Adipose tissue (tissue), 3 donors: ENCODE data around the gene MYH9. TPM values are rescaled to one million over a fixed set of nuclear protein-coding genes. Genes with fewer than 3 reads are reported as not detected.
A peak's percentile ranks its signal among the peaks of the same experiment; 100 is the strongest.
"Not testable (repeated sequence)": the region's sequence is repeated elsewhere in the genome, so short reads cannot be mapped to it uniquely, and the experiment has no call there.

Experiments
- H3K27ac ChIP-seq: one replicate; pipeline ENCODE4 v1.5.1; 2013; ENCODE audit warnings: low read depth, low read length
- WGBS, 3 donors: extraction: QIAGEN DNeasy Blood & Tissue Kit; methylation state at CpG; one replicate each; pipeline ENCODE4 v1.1.7; 2013; 5-methylcytosine and 5-hydroxymethylcytosine counted together
- polyA plus RNA-seq, 3 donors: library from polyadenylated mRNA; stranded (reverse); fragments of 200-250 nt; gene quantifications; one replicate each; pipeline ENCODE4 v1.2.3, GENCODE V29; 2013
- donor health status: healthy with polysubstance abuse.
- donor health status: Bipolar disorder and iron deficiency.
- donor health status: healthy.

The MYH9 gene
- 100 to 1,000 TPM; 159 to 240 (median 161) TPM for polyA plus RNA-seq

DNA sequence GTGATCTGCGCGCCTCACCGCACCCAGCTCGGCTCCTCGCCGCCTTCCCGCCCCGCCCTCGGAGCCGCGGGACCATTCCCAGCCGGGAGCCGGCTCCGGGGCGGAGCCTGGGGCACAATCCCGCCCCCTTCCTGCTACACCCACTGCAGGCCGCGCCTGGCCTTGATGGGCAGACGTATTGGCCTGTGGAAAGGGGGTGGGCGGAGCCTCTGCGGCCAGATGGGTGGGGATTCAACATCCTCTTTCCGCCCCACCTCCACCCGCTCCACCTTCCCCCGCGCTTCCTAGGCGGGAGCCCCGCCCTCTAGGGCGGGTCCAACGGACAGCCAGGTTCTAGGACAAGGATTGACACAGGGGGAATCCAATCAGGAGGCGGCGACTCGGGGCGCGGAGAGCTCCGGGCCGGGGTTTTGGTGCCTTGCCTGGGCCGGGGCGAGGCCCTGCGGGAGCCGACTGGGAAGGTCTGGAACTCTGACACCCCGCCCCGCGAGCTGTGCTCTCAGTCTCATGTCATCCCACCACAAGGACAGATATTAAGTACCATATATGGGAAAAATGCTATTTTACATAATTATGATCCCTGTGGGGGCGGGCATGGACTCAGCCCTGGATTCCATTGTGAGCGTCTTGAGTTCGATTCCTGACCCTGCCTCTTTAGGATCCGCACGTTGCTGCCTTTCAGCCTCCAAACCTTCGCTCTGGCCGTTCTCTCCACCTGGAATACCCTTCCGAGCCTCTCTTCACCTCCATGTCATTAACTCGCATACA is at the start of gene MYH9:
Gene MYH9 (minus strand): TSS at position 9 of the 768 bp plus-strand sequence. CDS start 38,731 bp downstream, outside the sequence.
- H3K27ac ChIP-seq: peak within 1 kb of the TSS; percentile 75
- 3% methylated on average over 47 to 52 of the region's 52 CpGs for WGBS, 3 donors

DNA sequence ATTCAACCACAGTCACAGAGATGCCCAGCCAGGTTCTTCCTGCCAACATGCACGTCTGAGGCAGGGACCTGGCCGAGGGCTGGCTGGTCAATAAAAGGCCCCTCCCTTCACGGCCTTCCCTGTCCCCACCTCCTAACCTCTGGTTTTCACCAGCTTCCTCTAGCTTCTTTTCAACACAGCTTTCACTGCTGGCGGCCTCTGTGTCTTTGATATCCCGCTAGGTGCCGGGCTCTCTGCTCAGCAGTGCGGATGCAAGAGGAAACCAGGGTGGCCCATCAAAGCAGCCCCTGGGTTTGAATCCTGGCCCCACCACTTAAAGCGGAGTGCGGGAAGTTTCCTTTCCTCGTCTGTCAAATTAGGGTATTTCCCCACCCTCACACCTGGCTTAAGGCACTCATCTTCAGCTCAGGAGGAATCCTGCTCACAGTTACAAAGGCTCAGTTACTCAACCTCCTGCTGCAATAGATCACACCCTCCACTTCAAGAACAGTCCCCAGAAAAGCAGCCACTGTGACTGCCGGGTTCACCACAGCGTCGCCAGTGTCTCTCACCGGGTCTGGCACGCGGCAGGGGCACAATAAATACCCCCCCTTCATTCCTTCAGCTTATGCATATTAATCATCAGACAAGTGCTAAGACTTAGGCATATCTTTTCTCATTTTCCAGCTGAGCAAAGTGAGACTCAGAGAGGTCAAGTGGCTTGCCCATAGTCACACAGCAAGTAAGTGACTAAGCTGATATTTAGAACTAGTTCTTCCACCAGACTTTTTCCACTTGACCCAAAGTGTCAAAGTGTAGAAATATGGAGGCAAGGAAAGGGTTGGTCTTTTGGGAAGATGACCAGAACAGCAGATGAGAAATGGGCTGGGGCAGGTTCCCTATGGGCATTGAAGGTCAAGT is 48.0 kb upstream of the MYH9 start:
- no peak overlapping the region for H3K27ac ChIP-seq
- 32 to 48% (median 39%) methylated on average over 16 of the region's 16 CpGs for WGBS, 3 donors

DNA sequence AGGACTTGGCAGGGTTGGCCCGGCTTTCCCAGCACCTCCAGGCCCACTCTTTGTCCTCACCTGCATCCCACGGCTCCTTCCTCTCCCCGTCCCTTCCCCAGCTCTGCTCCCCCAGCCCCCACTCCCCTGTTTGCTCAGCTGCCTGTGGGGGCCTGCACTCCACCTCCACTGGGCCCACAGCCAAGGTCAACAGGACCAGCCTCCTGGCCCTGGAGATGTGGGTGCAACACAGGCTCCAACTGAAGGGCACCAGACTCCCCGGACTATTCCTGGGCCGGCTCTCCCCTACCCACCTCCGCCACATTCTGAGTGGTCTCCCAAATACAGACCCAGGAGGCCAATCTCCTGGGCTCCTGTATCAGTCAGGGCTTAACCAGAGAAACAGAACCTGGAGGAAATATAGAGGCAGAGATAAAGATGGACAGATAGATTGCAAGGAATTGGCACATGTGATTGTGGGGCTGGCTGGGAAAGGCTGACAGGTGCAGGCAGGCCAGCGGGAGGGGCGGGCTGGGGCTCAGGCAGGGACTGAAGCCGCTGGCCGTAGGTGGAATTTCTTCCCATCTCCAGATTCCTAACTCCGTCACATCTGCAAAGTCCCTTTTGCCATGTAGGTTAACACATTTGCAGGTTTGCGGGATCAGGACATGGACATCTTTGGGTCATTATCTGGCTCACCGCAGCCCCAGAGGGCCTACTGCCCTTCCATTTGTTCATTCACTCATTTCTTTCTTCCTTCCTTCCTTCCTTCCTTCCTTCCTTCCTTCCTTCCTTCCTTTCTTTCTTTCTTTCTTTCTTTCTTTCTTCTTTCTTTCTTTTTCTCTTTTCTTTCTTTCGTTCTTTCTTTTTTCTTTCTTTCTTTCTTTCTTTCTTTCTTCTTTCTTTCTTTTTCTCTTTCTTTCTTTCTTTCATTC is 45.8 kb upstream of the MYH9 start:
- no peak overlapping the region for H3K27ac ChIP-seq
- WGBS, 3 donors: 29 to 73% (median 70%) methylated on average over 14 of the region's 14 CpGs

DNA sequence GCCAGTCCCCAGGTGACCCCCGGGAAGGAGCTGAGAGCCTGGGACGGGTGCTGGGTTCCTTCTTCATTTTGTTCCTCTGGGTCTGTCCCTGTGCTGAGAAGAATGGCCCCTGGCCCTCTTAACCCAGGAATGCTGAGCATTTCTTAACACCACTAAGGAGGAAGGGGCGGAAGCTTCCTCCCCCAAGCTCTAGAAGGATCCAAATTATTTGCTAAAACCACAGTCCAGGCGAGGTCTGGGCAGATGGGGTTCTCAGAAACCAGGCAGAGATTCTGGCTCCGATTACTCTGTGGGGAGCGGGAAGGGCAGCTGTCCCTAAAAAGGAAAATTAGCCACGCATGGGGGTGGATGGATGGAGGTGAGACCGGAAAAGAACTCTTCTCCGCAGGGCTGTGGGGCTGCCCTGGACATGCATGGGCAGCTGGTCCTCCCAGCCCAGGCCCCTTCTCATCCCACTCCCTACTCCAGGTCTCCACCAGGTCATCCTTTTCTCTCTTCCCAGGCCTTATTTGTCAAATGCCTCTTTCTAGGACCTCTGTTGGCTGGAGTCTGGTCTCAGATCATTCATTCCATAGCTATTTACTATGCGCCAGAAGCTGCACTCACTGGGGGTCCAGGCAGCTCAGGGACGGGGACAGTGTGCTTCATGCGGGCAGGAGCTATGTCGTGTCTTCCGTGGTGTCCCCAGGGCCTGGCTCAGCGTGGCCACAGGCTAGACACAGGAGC is 45.0 kb upstream of the MYH9 start:
- no peak overlapping the region for H3K27ac ChIP-seq
- WGBS, 3 donors: 52 to 75% (median 70%) methylated on average over 15 of the region's 15 CpGs

DNA sequence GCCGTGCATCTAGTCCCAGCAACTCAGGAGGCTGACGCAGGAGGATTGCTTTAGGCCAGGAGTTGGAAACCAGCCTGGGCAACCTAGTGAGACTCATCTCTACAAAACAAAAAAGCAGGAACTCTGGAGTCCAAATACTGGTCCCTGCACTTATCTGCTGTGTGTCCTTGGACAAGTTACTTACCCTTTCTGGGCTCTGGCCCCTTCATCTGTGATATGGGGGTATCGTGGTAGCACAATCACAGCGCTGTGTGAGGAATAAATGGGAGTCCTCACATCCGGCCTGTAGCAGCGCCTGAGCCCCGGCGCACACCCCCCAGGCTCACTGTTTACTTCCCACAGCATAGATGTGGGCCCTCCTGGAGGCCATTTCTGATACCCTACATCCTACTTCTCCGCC is 44.2 kb upstream of the MYH9 start:
- H3K27ac ChIP-seq: no peak overlapping the region
- 77 to 91% (median 89%) methylated on average over 9 of the region's 9 CpGs for WGBS, 3 donors

DNA sequence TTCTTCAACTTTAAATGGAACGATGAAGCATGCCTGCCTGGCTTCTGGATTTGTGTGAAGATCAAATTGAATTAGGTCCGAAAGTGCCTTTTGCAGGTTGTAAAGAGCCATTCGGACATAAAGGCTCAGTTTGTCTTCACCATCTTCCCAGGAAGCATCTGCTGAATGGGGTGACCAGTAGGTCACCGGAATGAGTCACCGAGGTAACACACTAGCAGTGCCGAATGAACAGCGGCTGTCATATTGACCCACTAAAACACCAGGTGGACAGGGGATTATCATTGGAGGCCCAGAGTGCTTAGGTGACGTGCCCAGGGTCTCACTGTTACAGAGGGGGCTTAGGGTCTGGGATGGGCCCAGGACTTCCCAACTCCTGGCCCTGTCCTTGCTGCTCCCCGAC is 43.1 kb upstream of the MYH9 start:
- WGBS, 3 donors: 76 to 82% (median 81%) methylated on average over 9 of the region's 9 CpGs
- H3K27ac ChIP-seq: no peak overlapping the region

DNA sequence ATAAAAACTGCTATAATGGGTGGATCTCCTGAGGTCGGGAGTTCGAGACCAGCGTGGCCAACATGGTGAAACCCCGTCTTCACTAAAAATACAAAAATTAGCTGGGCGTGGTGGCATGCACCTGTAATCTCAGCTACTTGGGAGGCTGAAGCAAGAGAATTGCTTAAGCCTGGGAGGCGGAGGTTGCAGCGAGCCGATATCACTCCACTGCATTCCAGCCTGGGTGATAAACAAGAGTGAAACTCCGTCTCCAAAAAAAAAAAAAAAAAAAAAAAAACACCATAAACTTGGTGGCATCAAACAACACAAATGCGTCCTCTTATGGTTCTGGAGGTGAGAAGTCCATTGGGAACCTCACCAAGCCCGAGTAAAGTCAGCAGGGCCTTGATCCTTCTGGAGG is 40.2 kb upstream of the MYH9 start:
- H3K27ac ChIP-seq: not testable (repeated sequence)
- 92 to 94% (median 92%) methylated on average over 11 of the region's 11 CpGs for WGBS, 3 donors

DNA sequence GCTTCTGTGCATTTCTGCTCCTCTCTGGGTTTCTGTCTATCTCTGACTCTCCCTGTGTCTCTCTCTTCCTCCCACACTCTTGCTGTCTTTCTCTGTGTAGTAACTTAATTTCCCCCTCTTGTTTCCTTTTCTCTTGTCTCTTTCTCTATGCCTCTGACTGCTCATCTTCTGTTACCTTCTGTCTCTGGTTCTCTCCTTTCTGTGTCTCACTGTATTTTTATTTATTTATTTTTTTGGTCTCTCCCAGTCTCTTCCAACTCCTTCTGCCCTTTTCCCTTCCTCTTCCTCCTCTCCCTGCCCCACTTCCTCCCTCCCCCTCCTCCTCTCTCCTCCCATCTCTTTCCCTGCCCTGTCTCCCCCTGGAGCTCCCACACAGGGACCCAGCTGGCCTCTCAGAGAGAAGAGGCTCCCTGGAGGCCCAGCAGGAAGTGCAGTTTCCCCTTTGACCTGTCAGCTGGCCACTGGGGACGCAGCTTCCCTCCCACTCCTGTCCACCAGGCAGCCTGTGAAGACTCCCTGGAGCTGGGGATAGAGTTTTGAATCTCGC is 38.3 kb upstream of the MYH9 start:
- H3K27ac ChIP-seq: no peak overlapping the region

DNA sequence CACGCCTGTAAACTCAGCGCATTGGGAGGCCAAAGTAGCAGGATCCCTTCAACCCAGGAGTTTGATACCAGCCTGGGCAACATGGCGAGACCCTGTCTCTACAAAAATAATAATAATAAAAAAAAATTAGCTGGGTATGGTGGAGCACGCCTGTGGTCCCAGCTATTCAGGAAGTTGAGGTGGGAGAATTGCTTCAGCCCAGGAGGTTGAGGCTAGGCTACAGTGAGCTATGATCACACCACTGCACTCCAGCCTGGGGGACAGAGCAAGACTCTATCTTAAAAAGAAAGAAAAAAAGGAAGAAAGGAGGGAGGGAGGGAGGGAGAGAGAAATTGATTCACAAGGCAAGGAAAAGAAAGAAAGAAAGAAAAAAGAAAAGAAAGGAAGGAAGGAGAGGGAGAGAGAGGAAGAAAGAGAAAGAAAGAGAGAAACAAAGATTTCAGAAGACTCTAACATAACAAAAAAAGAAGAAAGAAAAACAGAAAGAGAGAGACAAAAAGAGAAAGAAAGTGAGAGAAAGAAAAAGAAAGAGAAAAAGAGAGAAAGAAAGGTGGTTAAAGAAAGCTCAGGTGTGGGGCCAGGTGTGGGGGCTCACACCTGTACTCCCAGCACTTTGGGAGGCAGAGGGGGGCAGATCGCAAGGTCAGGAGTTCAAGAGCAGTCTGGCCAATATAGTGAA is 37.3 kb upstream of the MYH9 start:
- 85 to 94% (median 89%) methylated on average over 5 of the region's 5 CpGs for WGBS, 3 donors
- no peak overlapping the region for H3K27ac ChIP-seq

More for the DNA sequence above, 38.3 kb upstream of the MYH9 start:
- WGBS, 3 donors: 35 to 78% (median 41%) methylated on average over 2 of the region's 2 CpGs

DNA sequence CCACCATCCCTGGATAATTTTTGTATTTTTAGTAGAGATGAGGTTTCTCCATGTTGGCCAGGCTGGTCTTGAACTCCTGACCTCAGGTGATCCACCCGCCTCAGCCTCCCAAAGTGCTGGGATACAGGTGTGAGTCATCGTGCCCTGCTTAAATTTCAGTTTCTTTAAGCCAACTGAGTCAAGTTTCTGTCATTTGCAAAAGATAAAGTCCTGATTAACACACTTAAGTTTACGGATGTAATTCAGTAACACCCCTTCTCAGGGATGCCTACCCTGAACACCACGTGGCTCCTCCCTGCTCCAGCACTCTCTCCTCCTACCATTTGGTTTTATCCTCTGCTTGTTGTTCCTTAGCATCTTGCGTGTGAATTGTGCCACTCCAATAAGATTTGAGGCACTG is 36.7 kb upstream of the MYH9 start:
- H3K27ac ChIP-seq: not testable (repeated sequence)
- WGBS, 3 donors: 78 to 88% (median 81%) methylated on average over 5 of the region's 5 CpGs

DNA sequence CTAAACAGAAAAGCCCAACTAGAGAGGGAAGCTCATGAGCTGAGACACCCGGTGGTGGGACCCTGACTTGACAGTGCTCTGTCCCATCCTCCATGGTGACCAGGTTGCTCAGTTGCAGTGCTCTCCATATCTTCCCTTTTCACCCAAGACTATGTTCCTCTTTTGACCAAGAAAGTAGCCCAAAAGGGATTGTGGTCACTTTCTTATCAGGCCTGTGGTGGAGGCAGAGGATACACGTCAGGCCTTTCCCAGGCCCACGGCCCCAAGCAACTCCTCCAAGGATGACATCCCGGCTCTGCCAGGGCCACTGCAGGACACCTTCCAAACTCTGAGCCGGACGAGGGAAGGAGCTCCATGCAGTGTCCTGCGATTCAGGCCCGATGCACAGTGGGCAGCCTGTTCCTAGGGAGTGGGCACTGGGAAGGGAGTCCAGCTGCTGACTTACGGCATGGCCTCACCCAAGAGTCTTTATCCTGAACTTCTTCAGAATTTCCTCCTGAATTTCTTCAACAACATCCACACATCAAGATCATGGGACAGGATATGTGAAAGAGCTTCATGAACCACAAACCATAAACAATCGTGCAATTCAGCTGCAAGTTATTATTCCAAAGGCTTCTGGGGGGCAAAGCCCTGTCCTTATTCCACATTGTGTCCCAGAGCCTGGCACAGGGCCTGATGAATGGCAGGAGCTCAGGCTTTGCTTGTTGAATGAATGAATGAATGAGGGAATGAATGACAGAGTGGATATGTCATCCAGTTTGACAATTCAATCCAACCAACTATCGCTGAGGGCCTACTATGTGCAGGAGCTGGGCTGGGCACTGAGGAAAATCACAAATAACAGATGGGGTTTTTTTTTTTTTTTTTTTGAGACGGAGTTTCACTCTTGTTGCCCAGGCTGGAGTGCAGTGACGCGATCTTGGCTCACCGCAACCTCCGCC is 36.0 kb upstream of the MYH9 start:
- WGBS, 3 donors: 74 to 93% (median 77%) methylated on average over 12 to 15 of the region's 16 CpGs

DNA sequence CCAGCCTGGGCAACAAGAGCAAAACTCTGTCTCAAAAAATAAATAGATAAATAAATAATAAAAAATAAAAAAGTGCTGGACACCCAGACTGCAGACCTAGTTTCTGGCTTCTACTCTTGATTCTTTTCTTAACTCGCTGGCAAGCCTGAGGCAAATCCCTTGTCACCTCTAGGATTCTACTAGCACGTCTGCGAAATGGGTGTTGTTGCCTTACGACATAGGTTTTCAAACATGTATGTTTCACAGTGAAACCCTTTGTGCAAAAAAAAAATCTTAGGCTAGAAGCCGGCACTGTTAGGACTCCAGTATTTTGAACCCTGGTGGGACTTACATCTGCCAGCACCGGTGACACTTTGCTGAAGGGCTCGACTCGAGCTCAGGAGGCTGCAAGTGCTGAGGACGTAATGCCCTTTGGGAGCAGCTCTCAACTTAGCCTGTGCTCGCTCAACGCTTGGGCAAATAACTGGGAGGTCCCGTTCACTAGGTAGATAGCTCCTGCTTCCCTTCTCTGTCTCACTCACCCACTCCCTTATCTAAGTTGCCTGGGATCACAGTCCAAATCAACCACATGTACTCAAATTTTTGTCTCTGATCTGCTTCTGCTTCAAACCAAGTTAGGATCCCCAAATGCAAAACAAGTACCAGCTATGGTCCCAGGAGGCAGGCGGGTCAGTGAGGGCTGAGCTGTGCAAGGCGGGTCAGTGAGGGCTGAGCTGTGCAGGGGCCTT is 34.7 kb upstream of the MYH9 start:
- 80 to 89% (median 83%) methylated on average over 14 of the region's 14 CpGs for WGBS, 3 donors
- H3K27ac ChIP-seq: no peak overlapping the region

More for the DNA sequence above, 36.0 kb upstream of the MYH9 start:
- H3K27ac ChIP-seq: no peak overlapping the region

DNA sequence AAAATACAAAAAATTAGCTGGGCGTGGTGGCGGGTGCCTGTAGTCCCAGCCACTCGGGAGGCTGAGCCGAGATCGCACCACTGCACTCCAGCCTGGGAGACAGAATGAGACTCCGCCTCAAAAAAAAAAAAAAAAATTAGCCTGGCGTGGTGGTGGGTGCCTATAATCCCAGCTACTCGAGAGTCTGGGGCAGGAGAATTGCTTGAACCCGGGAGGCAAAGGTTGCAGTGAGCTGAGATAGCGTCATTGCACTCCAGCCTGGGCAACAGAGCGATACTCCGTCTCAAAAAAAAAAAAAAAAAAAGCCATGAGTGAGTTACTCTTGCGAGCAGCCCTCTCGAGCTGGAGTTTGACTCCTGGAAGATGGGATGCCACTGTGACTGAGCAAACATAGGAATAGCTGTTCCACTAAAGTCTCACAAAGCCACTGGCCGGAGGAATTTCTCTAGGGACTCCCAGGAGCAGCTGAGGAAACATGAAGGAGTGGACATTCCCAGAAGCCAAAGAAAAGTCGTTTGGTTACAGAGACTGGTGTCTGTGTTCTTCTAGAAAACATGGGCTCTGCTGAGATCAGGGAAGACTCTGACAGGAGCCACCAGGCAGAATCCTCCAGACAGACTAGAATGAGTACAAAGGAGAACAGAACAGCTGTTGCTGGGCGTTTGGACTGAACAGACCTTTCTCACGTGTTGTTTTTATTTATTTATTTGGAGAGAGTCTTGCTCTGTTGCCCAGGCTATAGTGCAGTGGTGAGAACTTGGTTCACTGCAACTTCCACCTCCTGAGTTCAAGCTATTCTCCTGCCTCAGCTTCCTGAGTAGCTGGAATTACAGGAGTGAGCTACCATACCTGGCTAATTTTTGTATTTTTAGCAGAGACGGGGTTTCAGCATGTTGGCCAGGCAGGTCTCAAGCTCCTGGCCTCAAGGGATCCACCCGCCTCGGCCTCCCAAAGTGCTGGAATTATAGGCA is 32.4 kb upstream of the MYH9 start:
- 54 to 79% (median 57%) methylated on average over 20 to 21 of the region's 21 CpGs for WGBS, 3 donors
- H3K27ac ChIP-seq: no peak overlapping the region

DNA sequence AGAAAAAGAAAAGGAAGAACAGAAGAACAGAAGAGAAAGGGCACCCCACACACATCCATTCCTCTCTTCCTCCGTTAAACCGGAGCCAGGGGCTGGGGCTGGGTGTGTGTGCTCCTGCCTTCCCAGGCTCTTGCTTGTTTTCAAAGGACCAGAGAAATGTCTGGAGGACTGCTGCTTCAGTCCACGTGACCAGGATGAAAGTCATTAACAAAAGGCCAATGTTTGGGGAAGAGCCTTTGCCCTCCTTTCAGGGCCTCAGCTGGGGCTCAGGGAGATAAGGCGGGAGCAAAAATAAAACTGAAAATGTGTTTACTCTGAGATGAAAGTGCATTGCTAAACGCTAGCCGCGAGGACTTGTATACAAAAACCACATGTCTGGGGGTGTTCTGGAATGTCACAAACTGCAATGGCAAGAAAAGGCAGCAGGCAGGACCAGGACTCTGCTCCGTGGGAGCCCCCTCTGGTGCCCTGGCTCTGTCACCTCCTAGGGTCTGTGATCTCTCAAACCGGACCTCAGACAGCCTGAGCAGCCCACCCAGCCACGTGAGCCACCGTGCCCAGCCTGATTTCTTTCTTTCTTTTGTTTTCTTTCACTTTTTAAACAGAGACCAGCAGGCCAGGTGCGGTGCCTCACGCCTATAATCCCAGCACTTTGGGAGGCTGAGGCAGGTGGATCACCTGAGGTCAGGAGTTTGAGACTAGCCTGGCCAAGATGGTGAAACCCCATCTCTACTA is 31.6 kb upstream of the MYH9 start:
- WGBS, 3 donors: 15 to 30% (median 23%) methylated on average over 13 of the region's 13 CpGs
- H3K27ac ChIP-seq: no peak overlapping the region
